ENCODE data around the gene PARD3B.

PARD3B gene

GRCh38 chr2:205556841-205557539 is 1011.7 kb downstream of the PARD3B start:
- no peak for DNase-seq

- DNase-seq = no peak
Measured at GRCh38 chr2:205557873-205558272, 1012.6 kb downstream of the PARD3B start.

GRCh38 chr2:205561441-205561840 is 1016.2 kb downstream of the PARD3B start:
- DNase-seq = no peak

DNA sequence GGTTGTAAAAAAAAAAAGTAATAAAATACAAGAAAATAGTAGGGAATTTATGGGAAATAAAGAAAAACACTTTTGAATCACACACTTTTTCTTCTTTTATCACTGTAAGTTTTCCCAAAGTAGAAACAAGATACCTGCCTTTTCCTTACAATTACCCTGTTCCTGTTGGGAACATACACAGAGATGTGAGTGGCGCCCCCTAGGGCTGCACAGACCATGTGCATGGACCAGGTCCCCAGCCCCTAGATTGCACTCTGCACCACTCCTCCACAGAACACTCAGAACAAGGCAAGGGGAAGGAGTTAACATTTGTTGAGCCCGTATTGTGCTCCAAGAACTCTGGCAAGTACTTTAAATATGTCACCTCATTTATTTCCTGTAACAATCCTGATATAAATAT is 1018.4 kb downstream of the PARD3B start:
- DNase-seq = no peak

- no peak for DNase-seq
Measured at GRCh38 chr2:205564346-205565141, 1019.3 kb downstream of the PARD3B start.

GRCh38 chr2:205565142-205565522 is 1019.9 kb downstream of the PARD3B start:
- no peak for DNase-seq

DNA sequence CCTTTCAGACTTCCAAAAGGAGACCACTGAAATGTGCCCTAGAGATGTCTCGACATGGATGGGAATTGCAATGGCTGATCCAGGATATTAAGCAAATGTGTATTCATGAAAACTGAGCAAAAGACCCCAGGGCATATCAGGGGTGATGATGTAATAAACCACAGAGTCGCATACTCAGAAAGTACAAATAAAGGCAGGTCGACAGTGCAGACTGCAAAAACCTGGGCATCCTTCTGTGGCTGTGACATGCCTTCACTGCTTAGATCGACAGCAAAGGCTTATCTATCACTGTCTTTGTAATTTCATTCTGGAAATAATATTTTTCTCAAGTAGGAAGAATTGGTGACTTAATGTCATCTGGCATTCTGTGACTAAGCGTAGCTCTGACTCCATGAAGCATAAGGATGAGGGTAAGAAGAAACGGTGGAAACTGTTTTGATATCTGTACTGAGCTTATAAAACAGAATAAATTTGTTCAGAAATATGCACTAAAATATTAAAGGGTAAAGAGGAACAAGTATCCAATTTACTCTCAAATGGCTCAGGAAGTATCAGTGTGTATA is 1021.4 kb downstream of the PARD3B start:
- no peak for DNase-seq

DNA sequence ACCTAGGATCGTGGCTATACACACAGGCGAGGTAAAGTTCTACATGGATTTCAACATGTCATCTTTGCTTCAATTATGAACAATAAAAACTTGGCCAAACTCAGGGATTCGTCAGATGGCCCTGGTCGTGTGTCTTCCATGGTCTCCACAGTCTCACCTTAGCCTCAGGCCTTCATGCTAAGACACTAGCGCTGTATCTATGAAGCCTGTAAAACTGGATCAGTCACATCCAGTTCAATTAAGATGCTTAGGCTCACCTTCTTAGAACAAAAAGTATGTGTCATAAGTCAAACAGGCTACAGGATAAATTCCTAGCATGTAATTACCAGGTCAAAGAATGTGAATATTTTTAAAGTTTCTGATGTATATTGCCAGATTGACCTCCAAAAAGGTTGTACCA is 1023.3 kb downstream of the PARD3B start:
- DNase-seq = no peak

DNA sequence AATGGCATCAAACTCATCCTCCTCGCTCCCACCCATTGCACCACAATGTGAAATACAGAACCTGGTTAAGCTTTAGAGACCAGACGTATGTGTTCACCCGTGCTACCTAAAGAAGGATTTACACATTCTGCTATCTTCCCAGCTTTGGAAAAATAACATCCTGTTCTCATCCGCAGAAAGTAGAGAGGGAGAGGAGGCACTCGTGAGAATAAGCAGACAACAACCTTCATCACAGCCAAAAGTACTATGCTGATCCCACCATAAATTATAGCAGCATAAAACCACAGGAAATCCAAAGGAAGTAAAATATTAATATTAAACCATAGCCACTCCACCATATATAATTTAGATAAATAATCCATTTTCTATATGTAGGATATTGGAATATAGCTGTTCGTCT is 1025.4 kb downstream of the PARD3B start:
- DNase-seq = no peak

GRCh38 chr2:205571360-205571959 is 1026.2 kb downstream of the PARD3B start:
- DNase-seq = no peak

- no peak for DNase-seq
Measured at GRCh38 chr2:205574001-205574400, 1028.7 kb downstream of the PARD3B start.

DNA sequence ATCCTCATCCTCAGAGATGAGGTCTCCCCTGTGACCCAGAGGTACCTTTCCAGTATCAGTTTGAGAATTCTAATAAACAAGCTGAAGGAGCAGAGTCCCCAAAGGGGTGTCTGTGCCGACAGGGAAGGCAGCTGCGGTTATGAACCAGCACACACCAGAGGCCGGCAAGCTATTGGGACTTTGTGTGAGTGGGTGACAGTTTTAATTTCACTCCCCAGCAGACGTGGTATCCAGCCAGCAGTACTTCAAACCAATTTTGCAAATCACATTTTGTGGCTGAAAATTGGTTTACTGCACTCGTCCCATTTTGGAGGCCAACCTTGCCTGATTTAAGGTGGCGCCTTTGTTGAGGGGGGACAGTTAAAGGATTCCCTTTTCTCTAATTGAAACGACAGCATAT is 1034.1 kb downstream of the PARD3B start:
- no peak for DNase-seq

DNA sequence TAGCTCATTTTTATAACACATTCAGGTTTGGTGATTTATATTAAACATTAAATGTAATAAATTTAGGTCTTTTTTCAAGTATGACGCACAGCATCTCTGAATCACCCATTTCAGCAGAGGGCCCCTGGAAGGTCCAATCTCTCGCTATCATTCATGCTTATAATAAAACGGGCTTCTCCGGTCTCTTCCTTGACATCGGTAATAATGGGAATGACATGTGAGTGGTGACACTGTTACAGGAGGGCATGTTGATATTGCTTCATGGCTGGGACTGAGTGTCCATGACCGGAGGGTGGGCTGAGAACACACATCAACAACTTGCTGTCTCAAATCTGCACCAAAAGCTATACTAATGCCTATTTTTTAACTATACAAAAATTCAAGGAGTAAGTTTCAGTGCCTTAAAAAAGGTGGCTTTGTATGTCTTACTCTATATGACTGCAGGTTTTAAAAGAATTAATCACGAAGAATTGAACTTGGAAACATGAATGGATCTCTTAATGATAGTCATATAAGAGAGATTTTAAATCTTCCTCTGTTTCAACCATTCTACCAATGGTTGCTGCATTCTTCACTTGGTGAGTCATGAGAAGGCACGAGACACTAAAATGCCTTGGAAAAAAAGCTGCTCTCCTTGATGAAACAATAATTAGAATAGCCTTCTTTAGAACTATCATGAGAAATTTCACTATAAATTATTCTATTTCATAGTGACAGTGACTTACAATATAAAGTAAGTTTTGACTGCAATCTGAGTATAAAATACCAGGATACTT is 1035.1 kb downstream of the PARD3B start:
- DNase-seq = no peak

GRCh38 chr2:205582366-205582765 is 1037.1 kb downstream of the PARD3B start:
- no peak for DNase-seq

DNA sequence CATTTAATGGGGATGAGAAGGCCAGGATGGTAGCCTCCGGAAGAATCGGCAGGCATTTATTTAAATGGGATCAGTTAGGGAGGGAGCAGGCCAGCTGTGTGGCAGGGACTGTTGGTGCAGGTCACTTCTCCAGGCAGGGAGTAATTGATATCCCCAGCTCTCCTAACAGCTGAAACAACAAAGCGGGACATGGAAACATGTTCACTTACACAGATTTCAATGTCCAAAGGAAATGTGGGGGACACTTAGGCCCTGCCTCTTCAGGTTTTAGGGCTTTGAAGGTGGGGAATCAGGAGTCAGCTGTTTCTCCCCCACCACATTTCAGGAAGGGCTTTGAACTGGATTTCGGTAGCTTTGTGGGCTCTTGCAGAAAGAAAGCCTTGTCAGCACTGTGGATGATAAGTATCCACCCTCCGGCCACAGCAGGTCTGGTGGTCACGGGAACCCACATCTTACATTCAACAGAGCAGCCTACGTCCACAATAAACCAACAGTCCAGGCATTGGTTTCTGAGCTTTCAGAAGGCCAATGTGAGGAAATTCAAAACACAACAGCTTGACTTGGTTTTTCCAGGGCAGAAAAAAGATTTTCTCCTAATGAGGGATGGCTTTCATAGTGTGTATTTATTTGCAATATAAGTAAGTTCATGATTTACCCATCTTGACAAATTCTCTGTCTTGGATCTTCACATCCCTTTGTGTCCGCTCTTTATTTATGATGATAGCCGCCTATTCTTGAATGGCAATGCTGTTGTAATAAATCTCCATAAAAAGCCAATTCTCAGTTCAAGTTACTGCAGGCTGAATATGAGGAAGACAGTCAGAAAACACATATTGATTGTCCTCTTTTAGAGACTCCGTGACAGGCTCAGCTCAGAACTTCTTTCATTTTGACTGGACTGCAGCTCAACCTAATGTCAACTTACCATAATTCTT is 1040.4 kb downstream of the PARD3B start:
- DNase-seq = no peak

GRCh38 chr2:205586626-205587025 is 1041.4 kb downstream of the PARD3B start:
- no peak for DNase-seq

- DNase-seq = no peak
Measured at GRCh38 chr2:205589479-205589878, 1044.2 kb downstream of the PARD3B start.

DNA sequence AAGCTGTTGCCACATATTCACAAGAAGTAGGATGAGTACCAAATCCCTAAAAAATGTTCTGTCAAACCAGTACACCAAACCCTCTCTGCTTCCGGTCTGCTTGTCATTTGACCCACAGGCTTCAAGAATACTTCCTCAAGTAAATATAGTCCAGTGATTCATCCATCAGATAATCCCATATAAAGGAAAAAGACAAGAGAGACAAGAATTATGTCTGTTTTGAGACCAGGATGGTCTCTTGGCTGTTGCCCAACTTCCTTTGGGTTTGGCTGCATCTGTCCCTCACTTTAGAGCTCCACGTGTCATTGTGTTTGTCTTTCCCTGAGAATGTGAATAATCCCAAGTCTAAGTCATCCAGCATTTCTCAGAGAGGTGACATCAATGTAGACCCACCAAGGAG is 1045.5 kb downstream of the PARD3B start:
- no peak for DNase-seq

DNA sequence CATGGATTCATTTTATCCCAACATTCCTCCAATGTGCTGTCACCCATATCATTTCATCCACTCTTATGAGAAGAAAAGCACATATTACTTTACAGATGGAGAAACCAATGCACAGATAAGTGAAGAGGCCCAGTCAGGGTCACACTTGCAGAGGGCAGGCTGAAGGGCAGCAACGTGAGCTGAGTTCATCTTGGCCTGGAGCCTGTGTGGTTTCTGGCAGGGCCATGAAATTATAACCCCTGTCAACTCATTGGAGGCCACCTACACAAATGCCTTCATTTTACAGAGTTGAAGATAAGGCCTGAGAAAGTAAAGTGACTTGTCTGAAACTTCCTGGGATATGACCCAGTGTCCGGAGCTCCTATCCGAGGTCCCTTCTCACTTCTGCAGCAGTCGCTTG is 1048.6 kb downstream of the PARD3B start:
- no peak for DNase-seq

GRCh38 chr2:205596581-205596980 is 1051.3 kb downstream of the PARD3B start:
- no peak for DNase-seq

DNA sequence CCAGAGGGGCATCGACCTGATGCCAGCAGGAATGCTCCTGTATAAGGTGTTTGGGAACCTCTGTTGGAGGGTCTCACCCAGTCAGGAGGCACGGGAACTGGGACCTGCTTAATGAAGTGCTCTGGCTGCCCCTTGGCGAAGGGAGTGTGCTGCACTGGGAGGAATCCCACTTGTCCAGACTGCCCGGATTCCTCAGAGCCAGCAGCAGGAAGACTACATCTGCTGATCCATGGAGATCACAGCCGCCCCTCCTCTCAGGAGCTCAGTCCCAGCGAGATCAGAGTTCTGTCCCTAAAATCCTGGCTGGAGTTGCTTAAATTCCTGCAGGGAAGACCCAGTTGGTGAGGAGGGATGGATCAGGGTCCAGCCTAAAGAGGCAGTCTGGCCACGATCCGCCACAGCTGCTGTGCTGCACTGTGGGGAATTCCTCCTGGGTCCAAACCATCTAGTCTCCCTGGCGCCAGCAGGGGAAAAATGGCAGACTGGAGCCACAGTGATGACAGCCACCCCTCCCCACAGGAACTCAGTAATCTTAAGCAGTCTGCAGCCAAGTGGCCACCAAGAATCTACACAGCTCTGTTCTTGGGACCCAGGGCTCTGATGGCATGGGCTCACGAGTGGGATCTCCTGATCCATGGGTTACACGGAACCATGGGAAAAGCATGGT is 1060.5 kb downstream of the PARD3B start:
- no peak for DNase-seq
